Activated CD4-positive, alpha-beta T cell treated with anti-CD3 and anti-CD28 coated beads, Interleukin-10, Interleukin-2, amounts not matched to agents 100 ng/mL and 50 ng/mL, durations not matched to agents 16 hours and 8 hours (primary cell): Measurements from ENCODE around the gene CREB5.
"Not testable (repeated sequence)": the region's sequence is repeated elsewhere in the genome, so short reads cannot be mapped to it uniquely, and the experiment has no call there.

ENCODE experiments used
- DNase-seq: peaks from one replicate; pipeline ENCODE4 v3.0.0-alpha.2; 2020

The CREB5 gene

GRCh38 chr7:28517606-28518005, 105.3 kb downstream of the CREB5 start:
- no peak for DNase-seq

GRCh38 chr7:28520074-28521015, 108.0 kb downstream of the CREB5 start:
- no peak for DNase-seq

GRCh38 chr7:28524978-28525377, 112.7 kb downstream of the CREB5 start:
- DNase-seq, result no peak

DNA sequence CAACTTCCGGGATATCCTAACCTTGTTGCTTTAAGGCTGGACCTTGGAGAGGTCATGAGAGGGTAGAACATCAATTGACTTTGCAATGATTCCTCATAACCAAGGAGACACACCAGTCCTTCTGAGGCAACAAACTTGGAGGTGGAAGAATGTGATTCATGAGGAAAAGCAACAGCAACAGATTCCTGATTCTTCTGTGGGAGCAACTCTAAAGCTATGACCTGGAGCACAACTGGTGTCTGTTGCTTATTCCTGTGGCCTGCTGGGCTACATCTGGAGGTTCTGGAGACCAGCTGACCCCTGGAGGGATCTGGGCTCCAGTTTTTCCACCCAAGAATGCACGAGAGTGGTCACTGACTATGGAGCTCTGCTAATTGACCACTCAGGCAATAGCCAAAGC, 116.6 kb downstream of the CREB5 start:
- DNase-seq, result no peak

GRCh38 chr7:28529755-28530154, 117.4 kb downstream of the CREB5 start:
- DNase-seq, result no peak

GRCh38 chr7:28530175-28530802, 118.0 kb downstream of the CREB5 start:
- no peak for DNase-seq

GRCh38 chr7:28530803-28531175, 118.5 kb downstream of the CREB5 start:
- DNase-seq, result no peak

GRCh38 chr7:28531291-28531690, 119.0 kb downstream of the CREB5 start:
- no peak for DNase-seq

DNA sequence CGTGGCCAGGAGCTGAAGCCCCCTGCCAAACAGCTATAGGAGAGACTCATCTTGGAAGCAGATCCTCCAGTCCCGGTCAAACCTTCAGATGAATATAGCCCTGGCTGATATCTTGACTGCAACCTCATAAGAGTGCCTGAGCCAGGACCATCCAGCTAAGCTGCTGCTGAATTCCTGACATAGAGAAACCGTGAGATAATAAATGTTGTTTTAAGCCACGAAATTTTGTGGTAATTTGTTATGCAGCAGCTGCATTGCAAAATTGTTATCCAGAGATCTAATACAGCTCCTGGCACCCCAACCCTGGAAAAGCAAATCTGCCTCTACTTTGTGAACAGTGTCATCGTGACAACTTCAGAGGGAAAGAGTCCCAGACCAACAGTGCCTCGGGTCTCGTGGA, 119.9 kb downstream of the CREB5 start:
- no peak for DNase-seq

GRCh38 chr7:28533267-28533666, 120.9 kb downstream of the CREB5 start:
- no peak for DNase-seq

GRCh38 chr7:28533731-28534531, 121.6 kb downstream of the CREB5 start:
- no peak for DNase-seq

GRCh38 chr7:28536259-28536658, 123.9 kb downstream of the CREB5 start:
- DNase-seq, result no peak

DNA sequence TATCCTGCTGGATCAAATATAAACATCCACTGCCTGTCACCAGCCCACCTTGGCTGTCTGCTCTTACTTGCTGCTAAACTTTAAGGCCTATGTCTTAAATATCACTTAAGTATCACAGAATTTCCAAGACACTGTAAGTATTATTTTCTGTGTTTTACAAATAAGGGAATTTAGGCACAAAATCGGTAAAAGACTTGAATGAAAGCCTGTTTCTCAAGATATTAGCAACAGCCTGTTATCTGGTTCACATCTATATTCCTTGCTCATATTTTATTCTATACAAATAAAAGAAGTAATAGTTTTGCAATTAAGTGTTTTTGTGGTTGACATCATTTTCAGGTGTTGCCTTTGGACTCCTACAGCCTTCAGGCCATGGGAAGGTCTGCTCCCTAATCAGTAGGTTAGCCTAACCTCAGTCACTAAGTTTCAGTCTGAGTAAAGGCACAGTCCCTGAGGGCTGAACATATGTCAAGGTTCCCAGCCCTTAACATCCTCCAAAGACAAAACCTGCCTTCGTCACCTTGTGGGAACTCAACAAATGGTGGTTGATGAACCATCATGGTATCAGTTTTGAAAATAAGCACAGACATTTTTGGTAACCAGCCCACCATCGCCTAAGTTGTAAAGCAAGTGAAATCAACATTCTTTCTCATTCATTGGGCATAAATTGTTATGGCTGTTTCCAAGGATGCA, 127.1 kb downstream of the CREB5 start:
- DNase-seq, result no peak

GRCh38 chr7:28542410-28542809, 130.1 kb downstream of the CREB5 start:
- DNase-seq, result no peak

DNA sequence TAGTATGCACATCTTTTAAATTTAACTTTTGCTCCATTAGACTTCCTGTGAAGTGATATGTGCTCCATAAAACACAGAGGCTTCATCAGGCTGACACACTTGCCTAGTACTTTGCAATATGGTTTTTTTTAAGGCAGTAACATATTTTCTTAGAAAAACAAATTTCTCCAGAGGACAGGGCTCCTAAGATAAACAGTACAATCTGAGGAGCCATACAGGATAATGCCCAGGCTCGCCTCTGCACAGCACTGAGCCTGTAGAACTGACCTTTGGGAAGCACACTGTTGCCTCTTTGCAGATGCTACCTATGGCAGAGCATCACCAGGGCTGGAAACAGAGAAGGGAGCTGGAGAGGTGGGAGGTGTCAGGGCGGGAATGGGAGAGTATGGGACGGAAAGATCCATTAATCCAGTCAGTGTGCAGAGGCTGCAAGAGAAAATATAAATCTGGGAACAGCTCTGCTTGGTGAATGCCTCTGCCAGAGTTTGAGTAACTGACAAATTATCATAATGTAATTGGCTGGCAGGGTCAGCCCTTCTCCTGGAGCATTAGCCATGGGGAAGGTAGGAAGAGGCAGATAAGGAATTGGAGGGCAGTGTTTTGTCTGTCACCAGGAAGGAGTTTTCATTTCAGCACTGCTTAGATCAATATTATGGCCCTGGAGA, 132.3 kb downstream of the CREB5 start:
- no peak for DNase-seq

DNA sequence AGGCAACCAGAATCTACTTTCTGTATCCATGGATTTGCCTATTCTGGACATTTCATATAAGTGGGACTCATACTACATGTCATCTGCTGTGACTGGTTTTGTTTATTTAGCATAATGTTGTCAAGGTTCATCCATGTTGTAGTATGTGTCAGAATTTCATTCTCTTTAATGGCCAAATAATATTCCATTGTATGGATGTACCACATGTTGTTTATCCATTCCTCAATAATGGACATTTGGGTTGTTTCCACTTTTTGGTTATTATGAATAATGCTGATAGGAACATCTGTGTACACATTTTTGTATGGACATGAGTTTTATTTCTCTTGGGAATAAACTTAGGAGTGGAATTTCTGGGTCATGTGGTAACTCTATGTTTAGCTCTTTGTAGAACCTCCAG, 133.7 kb downstream of the CREB5 start:
- DNase-seq, result no peak

- no peak for DNase-seq
These were observed 134.8 kb downstream of the CREB5 start for GRCh38 chr7:28547115-28547514.

DNA sequence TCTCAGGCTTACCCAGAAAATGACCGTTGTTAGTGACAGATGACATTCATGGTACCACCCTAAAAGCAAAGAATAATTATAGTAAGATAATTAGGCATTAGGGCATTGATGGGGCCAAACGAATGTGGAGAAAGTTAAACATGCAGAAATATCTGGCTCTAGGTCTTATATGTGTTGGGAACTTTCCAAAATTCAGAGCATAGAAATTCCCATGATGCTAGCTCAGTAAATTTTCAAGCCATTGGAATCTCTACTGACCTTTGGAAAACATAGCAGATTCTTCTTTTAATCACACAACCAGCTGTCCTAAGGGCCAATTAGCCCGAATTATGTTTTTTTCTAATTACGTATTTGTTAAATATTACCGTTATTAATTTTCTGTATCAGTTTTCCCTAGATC, 136.1 kb downstream of the CREB5 start:
- DNase-seq, result no peak

GRCh38 chr7:28549998-28550397, 137.7 kb downstream of the CREB5 start:
- DNase-seq, result no peak

DNA sequence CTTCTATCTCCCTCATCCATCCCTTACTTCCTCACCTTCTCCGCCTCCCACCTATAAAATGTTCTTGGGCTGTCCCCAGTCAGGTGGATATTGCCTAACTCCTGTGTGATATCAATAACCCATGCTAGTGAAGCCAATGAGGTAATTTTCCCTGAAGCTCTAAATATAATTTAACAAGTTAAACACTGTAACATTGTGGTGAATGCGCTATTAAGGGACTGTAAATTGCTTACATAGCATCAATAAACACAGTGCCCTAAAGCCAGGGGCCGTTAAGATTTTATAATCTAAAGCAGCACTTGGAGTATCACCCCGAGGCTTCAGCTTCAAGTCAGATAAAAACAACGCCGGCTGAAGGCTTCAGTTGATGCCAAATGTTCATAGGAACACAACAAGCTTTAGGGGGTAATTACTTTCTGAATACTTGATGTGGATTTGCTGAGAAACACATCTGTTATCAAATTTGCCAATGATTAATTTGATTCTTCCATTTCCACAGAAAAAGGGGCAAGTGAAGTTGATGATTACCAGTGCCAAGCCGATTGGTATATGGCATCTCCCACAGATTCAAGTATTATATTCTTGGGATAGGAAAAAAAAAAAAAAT, 138.4 kb downstream of the CREB5 start:
- DNase-seq, result no peak

DNA sequence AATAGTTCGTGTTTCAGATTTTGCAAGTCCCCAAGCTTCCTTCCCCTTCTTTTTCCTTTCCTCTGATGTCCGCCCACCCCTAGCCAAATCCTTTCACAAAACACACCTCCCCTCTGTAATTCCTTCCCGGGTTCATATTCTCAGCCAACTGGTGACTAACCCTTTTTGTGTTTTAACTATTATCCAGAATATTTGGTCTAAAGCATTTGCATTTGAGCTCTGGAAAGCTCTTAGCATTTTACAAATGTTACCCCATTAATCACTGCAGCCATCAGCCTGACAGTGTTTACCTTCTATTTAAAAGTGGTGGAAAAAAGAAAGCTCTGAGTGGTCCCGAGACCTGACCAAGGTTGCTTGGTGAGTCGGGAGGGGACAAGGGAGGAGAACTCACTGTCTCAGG, 139.0 kb downstream of the CREB5 start:
- no peak for DNase-seq

GRCh38 chr7:28551766-28552165, 139.4 kb downstream of the CREB5 start:
- not testable (repeated sequence) for DNase-seq
